Measurements from ENCODE around the gene SOCS4.

The SOCS4 gene

GRCh38 chr14:55065411-55065810 lies 38.4 kb downstream of the SOCS4 start:
- Histone ChIP-seq H3K4me3 (ENCODE audit: low read length) (no peak overlapping the region), H3K4me2 (ENCODE audit: low read length) (no peak overlapping the region), H3K27ac (ENCODE audit: low read depth, low read length) (no peak overlapping the region), H3K36me3 (ENCODE audit: control insufficient read depth, low read length) (peaks cover 65% of the 10 kb centered on the region), H3K9me2 (replicated peaks; ENCODE audit: control insufficient read depth, low read length) (no peaks in the 10 kb centered on the region), H3K79me2 (ENCODE audit: control insufficient read depth, low read length) (peaks cover 26% of the 10 kb centered on the region), H3K27me3 (ENCODE audit: control insufficient read depth, low read length) (no peaks in the 10 kb centered on the region), H3F3A (ENCODE audit: control insufficient read depth, insufficient read depth) (peaks cover 32% of the 10 kb centered on the region), H3K9me3 (ENCODE audit: control insufficient read depth, insufficient read depth, low read length) (no peaks in the 10 kb centered on the region), H4K20me1 (ENCODE audit: control insufficient read depth, insufficient read depth, low read depth, low read length) (peaks cover 2% of the 10 kb centered on the region; the same call in 1 of the 2 replicates), H3K4me1 (ENCODE audit: control insufficient read depth, low read length) (no peaks in the 10 kb centered on the region)
- no peak for TF ChIP-seq EZH2phosphoT487 (IDR thresholded peaks at IDR 0.05; ENCODE audit: borderline replicate concordance, low read length)

GRCh38 chr14:55066223-55066622 lies 39.2 kb downstream of the SOCS4 start:
- H3K36me3 ChIP-seq (ENCODE audit: control insufficient read depth, low read length) = peaks cover 57% of the 10 kb centered on the region
- peaks cover 32% of the 10 kb centered on the region for H3F3A ChIP-seq (ENCODE audit: control insufficient read depth, insufficient read depth)
- peaks cover 18% of the 10 kb centered on the region for H3K79me2 ChIP-seq (ENCODE audit: control insufficient read depth, low read length)
- TF ChIP-seq EZH2phosphoT487 (IDR thresholded peaks at IDR 0.05; ENCODE audit: borderline replicate concordance, low read length) = no peak
- TF ChIP-seq CTCF (IDR thresholded peaks at IDR 0.05; ENCODE audit: low read depth, low read length, poor library complexity, severe bottlenecking) = no peak
- no peak overlapping the region for H3K4me3 ChIP-seq (ENCODE audit: low read length)
- no peak overlapping the region for H3K27ac ChIP-seq (ENCODE audit: low read depth, low read length)
- H3K9me2 ChIP-seq (replicated peaks; ENCODE audit: control insufficient read depth, low read length) = no peaks in the 10 kb centered on the region
- no peaks in the 10 kb centered on the region for H3K9me3 ChIP-seq (ENCODE audit: control insufficient read depth, insufficient read depth, low read length)
- peaks cover 6% of the 10 kb centered on the region; the same call in 1 of the 2 replicates for H4K20me1 ChIP-seq (ENCODE audit: control insufficient read depth, insufficient read depth, low read depth, low read length)
- H3K4me2 ChIP-seq (ENCODE audit: low read length) = no peak overlapping the region
- H3K27me3 ChIP-seq (ENCODE audit: control insufficient read depth, low read length) = no peaks in the 10 kb centered on the region
- peaks cover 7% of the 10 kb centered on the region for H3K4me1 ChIP-seq (ENCODE audit: control insufficient read depth, low read length)

- Histone ChIP-seq H3F3A (ENCODE audit: control insufficient read depth, insufficient read depth) (peaks cover 31% of the 10 kb centered on the region), H3K4me3 (ENCODE audit: low read length) (no peak overlapping the region), H3K9me2 (replicated peaks; ENCODE audit: control insufficient read depth, low read length) (no peaks in the 10 kb centered on the region), H3K79me2 (ENCODE audit: control insufficient read depth, low read length) (no peaks in the 10 kb centered on the region), H4K20me1 (ENCODE audit: control insufficient read depth, insufficient read depth, low read depth, low read length) (0 out of 2 replicates have a peak, but pooled peaks cover 3% of the 10 kb centered on the region), H3K27me3 (ENCODE audit: control insufficient read depth, low read length) (no peaks in the 10 kb centered on the region), H3K4me1 (ENCODE audit: control insufficient read depth, low read length) (peaks cover 31% of the 10 kb centered on the region), H3K4me2 (ENCODE audit: low read length) (no peak overlapping the region), H3K9me3 (ENCODE audit: control insufficient read depth, insufficient read depth, low read length) (no peaks in the 10 kb centered on the region), H3K27ac (ENCODE audit: low read depth, low read length) (no peak overlapping the region), H3K36me3 (ENCODE audit: control insufficient read depth, low read length) (peaks cover 10% of the 10 kb centered on the region)
- TF ChIP-seq CTCF (IDR thresholded peaks at IDR 0.05; ENCODE audit: low read depth, low read length, poor library complexity, severe bottlenecking) = no peak
- TF ChIP-seq EZH2phosphoT487 (IDR thresholded peaks at IDR 0.05; ENCODE audit: borderline replicate concordance, low read length) = no peak
Measured at GRCh38 chr14:55070981-55071411, 44.0 kb downstream of the SOCS4 start.

- TF ChIP-seq CTCF (IDR thresholded peaks at IDR 0.05; ENCODE audit: low read depth, low read length, poor library complexity, severe bottlenecking) = no peak
- no peak for TF ChIP-seq EZH2phosphoT487 (IDR thresholded peaks at IDR 0.05; ENCODE audit: borderline replicate concordance, low read length)
- peaks cover 31% of the 10 kb centered on the region for H3K4me1 ChIP-seq (ENCODE audit: control insufficient read depth, low read length)
- H3K27me3 ChIP-seq (ENCODE audit: control insufficient read depth, low read length) = no peaks in the 10 kb centered on the region
- no peaks in the 10 kb centered on the region for H3K79me2 ChIP-seq (ENCODE audit: control insufficient read depth, low read length)
- H3K36me3 ChIP-seq (ENCODE audit: control insufficient read depth, low read length) = peaks cover 3% of the 10 kb centered on the region; the same call in 1 of the 2 replicates
- H3K9me3 ChIP-seq (ENCODE audit: control insufficient read depth, insufficient read depth, low read length) = no peaks in the 10 kb centered on the region
- H3F3A ChIP-seq (ENCODE audit: control insufficient read depth, insufficient read depth) = peaks cover 28% of the 10 kb centered on the region
- H3K9me2 ChIP-seq (replicated peaks; ENCODE audit: control insufficient read depth, low read length) = no peaks in the 10 kb centered on the region
- peak overlapping the region; percentile 22 for H3K4me3 ChIP-seq (ENCODE audit: low read length)
- no peak overlapping the region for H3K27ac ChIP-seq (ENCODE audit: low read depth, low read length)
- H4K20me1 ChIP-seq (ENCODE audit: control insufficient read depth, insufficient read depth, low read depth, low read length) = 0 out of 2 replicates have a peak, but pooled peaks cover 3% of the 10 kb centered on the region
- H3K4me2 ChIP-seq (ENCODE audit: low read length) = peak overlapping the region; percentile 54
Measured at GRCh38 chr14:55071870-55072640, 45.0 kb downstream of the SOCS4 start.
